Activated CD4-positive, alpha-beta T cell treated with anti-CD3 and anti-CD28 coated beads, Interleukin-2, amount 50 U/mL, for 48 hours (primary cell): ENCODE results near the gene CD8B.
"Not testable (repeated sequence)": the region's sequence is repeated elsewhere in the genome, so short reads cannot be mapped to it uniquely, and the experiment has no call there.

ENCODE experiments used
- DNase-seq, 2 experiments: peaks; one replicate each; pipeline ENCODE4 v3.0.0-alpha.2; 2020

The CD8B gene

DNA sequence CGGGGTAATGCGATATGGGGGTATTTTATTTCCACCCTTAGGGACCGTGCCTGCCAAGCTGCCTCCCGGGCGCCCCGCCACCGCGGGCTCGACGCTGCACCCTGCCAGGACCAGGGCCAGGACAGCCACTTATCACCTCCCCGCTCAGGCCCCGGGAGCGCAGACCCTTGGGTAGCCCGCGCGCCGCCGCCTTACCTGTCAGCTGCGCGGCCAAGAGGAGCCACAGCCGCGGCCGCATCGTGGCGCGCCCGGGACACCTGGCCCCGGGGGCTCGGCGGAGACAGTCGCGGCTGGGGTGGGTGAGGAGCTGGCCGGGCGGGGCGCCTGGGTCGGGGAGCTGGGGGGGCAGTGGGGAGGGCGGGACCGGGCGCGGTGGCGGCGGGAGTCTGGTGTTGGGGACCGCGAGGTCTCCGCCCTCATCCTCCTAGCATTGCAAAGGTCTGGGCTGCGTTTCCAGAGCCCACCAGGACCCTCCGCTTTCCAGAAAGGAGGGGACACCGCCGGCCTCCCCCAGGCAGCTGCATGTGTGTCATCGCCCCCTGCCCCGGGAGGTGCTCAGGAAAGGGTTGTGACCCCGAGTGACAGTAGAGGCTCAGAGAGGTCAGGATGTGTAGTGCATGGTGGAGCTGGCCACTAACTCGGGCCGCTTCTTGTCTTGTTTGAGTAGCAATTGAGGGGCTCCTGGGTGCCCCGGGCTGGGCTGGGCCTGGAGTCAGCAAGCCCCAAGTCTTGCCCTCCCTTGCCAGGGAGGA, at the start of gene CD8B:
TSS of gene CD8B (minus strand) at position 259 of the 752 bp plus-strand sequence. CDS start at position 238, 21 bp downstream.
- not testable (repeated sequence) for DNase-seq

DNA sequence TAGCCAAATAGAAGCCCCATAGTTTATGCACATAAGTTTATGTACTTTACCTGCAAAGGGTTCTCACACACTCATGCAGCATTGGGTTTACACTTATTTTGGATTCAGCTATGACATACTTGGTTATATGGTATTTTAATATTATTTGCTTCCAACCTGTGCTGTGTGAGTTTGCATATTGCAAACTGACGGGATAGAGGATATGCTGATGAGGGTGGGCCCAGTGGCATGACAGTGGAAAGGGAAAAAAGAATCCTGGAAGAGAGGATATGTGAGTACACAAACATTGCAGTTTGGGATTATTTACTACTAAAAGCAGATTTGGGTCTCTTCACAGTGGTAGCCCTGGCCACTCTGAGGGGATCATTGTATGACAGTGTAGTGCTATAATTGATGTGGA, 44.2 kb upstream of the CD8B start:
- not testable (repeated sequence) for DNase-seq

DNA sequence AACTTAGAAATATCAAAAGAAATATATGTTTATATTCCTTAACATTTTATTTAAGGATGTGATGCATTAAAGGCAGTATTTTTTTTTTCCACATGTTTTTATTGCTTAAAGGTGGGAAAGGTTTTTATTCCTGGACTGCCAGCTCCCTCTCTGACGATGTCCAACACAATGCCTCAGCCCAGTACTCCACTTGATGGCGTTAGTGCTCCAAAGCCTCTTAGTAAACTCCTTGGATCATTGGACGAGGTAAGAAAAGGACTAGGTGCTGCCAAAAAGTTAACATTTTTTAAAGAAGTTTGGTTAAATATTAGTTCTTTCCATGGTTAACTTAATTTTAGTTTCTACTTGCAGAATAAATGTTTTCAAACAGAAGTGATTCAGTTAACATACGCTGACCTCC, 39.0 kb upstream of the CD8B start:
- DNase-seq, result peak in 1 of 2 experiments; percentile 10

DNA sequence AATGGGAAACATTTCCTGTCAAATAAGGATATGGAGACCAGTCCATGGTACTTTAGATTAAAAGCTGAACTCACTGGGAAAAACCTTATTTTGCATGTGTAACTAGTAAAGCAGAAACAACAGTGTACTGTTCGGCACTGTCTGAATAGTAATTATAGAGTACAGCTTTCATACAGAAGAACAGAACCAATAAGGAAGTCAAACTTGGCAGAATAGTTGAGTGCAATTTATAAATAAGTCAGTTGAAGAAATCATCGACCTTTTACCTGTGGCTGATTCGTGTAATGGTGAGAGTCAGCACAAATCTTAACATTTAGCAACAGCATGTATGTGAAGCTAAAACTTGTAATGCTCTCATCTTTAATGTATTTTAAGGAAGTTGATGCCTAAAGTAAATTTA, 24.3 kb upstream of the CD8B start:
- DNase-seq, result not testable (repeated sequence)

DNA sequence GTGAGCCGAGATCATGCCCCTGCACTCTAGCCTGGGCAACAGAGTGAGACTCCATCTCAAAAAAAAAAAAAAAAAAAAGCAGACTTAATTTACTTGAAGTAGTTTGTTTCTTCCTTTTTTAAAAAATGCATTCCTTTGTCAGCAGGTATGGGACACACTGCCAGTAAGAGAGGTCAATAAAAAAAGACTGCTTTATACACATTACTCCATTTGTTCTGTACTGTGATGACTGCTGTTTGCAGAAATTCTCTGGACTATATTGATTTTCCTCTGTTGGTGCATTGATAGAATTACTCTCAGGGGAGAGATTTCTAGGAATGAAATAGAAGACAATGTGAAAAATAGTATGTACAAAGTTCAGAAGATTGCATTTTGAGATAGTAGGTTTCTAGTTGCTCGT, 21.2 kb upstream of the CD8B start:
- DNase-seq, result not testable (repeated sequence)

DNA sequence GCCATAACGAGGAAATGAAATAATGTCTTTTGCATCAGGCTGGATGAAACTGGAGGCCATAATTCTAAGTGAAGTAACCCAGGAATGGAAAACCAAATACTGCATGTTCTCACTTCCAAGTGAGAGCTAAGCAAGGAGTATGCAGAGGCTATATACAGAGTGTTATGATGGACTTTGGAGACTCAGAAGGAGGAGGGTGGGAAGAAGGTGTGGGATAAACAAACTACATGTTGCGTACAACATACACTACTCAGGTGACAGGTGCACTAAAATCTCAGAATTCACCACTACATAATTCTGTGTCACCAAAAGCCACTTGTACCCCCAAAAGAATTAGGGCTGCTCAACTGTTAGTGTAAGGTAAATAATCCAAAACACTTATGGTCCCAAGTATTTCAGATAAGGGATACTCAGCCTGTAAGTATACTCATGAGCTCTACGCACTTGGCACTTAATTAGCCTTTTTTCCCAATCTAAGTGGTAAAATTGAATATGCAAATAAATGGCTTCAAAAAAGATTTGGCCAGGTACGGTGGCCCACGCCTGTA, 20.5 kb upstream of the CD8B start:
- DNase-seq, result not testable (repeated sequence)

DNA sequence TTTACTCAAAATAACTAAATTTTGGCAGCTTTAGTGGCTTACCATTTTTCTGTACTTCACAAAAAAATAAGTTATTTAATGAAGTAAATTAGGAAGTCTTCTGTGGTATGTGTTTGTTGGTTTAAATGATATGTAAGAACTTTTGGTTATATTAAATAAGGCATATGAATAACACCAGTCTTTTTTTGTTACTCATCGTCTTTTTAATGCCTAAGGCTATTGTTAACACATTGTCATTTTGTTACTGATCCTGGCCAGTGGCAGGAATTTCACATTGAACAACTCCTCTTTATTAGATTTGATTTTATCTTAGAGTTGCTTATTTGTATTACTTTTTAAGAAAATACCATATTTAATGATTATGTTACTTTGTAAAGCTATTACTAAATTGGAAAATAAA, 17.3 kb upstream of the CD8B start:
- DNase-seq, result not testable (repeated sequence)

DNA sequence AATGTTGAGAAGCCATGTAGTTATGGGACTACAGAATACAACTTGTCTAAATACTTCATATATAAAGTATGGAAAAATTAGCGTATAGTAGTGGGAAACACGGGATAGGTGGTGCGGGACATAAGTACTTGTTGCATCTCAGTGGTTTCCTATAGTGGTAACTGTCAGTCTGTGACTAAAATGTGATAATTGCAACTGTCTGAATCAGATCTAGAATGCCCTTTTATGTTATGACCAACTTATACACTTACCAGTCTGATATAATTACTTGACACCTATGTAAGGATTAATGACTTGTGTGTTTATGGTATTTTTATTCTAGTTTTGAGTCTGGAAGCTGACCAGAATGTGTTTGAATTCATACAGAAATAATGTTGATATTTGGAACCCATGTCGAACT, 9.3 kb upstream of the CD8B start:
- DNase-seq, result not testable (repeated sequence)

DNA sequence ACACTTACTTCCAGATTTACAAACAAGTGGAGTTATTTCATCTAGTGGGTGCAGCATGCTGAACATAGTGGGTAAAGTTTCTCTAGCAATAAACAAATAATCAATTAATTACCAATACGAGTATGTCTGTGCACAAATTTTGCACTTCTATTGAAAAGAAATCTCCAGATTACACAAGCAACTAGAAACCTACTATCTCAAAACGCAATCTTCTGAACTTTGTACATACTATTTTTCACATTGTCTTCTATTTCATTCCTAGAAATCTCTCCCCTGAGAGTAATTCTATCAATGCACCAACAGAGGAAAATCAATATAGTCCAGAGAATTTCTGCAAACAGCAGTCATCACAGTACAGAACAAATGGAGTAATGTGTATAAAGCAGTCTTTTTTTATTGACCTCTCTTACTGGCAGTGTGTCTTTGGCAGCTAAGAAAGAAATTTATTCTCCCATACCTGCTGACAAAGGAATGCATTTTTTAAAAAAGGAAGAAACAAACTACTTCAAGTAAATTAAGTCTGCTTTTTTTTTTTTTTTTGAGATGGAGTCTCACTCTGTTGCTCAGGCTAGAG, 7.3 kb upstream of the CD8B start:
- not testable (repeated sequence) for DNase-seq

DNA sequence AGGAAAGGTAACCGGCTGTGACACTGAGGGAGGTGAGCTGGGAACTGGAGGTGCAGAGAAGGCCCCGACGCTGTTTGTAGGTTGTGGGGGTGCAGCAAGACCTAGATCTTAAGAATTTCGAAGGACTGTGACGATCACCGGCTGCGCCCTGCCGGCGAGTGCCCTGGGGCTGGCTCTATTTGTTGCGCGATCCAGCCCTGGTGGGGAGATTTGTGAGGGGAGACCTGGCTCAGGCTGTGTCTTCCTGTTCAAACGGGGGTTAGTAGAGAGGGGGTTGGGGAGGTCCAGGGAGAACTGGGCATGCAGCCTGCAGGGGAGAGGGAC, 656 bp upstream of the CD8B start:
- not testable (repeated sequence) for DNase-seq

DNA sequence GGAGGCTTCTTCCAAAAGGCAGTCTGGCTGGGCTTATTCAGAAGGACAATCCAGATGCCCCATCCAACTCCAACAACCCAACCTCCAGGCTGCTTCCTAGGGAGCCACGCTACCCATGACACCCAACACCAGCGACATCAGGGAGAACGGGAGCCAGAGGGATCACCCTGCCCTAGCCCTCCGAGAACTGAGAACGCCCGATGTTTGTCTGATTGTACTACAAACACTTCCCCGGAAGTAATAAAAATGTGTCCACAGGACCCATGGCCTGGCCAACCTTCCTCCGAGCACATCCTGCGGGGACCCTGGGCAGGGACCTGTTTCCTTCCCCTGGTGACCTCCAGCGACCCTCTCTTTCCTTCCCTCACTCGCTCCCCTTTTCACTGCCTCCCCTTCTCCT, 511 bp downstream of the CD8B start:
- not testable (repeated sequence) for DNase-seq

DNA sequence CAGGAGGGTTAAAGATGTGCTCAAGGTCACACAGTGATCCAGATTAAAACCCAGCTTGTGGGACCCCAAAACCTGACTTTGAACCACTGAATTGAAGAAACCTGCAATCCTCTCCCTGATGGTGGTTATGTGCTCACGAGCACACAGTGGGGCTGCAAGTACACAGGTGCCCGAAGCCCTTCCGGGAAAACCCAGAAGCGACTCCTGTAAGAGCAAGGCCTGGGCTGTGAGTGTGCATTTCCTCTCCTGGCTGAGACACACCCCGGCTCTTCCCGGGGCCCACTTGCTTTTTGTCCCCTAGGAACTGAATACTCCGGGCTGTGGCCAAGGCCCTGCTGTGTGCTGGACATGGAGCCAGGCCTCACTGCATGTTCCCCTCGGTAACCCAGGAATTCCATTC, 1.1 kb downstream of the CD8B start:
- not testable (repeated sequence) for DNase-seq

DNA sequence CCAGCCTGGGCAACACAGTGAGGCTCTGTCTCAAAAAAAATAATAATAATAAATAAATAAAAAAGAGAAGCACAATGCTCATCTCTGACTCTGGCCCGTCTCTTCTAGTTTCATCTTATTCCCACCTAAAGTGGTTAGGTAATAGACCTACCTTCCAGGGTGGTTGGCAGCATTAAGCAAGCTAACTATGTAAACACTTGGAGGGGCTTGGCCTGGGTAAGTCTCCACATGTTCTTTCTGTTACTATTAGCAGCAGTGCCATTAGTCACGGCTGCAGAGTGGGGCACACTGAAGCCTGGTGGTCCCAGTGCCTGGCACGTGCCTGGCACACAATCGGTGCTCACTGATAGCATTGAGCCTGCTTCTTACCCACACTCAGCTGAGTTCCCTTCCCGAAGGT, 4.0 kb downstream of the CD8B start:
- DNase-seq, result not testable (repeated sequence)

DNA sequence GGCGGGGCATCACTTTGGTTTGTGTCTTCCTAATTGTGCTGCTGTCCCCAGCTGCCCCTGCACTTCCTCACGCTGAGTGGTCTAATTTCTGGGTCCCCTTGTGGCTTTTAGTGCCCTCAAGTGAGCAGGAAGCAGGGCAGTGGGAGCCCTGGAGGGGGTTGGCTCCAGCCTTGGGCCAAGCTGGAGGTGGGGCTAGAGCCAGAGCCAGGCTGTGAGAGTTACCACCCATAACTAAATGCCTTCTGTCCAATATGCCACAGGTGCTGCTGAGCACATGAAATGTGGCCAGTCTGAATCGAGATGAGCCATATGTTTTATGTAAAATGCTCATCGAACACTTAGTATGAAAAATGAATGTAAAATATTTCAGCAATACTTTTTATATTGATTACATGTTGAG, 5.2 kb downstream of the CD8B start:
- not testable (repeated sequence) for DNase-seq

DNA sequence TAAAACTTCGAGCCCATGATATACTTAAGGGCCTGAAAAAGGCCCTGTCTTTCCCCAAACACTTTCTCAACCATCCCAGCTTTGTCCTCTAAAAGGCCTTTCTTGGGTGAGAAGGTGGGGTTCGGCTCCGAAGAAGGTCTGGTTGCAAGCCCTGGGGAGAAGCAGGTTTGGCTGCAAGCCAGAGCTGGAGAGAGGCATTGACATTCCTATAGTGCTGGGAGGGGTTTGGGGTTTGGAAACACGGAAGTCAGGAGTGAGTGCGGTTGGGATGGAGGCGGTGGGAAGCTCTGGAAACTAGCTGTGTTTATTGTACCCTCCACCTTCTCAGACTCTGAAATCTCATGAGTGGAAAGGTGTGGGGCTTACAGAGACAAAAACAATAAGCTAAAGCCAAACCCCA, 5.7 kb downstream of the CD8B start:
- not testable (repeated sequence) for DNase-seq

DNA sequence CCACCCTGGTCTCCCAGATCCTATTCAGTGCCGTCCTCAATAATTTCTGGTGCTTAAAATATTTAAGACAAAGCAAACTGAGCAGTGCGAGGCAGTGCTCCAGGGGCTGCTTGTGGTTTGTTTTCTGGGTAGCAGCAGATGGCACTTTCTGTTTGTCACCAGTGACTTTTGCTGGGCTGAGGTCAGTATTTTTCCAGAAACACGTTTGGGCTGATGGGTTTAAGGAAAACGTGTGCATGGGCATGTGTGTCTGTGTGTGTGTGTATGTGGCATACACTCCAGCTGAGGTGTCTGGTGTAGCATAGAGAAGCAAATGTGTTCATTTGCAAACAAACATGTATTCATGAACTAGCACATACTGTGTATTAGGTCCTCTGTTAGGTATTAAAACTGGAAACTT, 10.1 kb downstream of the CD8B start:
- not testable (repeated sequence) for DNase-seq

DNA sequence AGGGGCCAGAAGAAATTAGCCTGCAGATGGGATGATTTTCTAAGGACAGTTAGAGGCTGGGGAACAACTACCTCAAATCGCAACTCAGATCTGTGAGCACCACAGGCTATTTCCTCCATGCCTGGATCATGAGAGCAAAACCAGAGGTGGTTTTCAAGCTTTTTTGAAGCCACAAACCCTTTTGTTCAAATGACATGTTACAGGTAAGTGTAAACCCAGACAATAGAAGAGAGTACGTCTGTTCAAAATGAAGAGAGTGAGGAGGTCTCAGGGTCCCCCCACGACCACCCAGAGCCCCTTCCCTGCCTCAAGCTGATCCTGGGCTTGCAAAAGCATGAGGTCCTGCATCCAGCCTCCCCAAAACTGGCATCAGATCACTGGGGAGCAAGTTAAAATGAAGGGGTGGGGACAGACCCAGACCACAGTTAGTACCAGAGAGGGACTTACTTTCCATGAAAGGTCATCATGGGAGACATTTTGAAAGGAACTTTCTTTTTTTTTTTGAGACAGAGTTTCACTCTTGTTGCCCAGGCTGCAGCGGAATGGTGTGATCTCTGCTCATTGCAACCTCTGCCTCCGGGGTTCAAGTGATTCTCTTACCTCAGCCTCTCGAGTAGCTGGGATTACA, 19.0 kb downstream of the CD8B start:
- DNase-seq, result not testable (repeated sequence)

DNA sequence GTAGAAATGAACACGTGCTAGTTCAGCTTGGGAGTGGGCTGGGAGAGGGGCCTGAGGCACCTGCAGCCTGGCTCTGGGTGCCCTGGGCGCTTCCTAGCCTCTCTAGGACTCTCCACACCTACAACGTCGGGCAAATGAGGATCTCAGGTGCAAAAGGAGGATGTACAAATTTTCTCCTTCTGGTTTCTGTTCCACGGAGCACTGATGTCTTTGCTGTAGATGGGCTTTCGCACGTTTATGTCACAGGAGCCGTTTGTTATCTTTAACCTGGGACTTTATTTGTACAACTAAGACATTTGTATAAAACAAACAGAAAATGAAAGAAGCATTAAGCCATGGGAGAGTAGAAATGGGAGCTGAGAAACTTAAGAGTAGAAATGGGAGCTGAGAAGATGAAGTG, 20.4 kb downstream of the CD8B start:
- DNase-seq, result not testable (repeated sequence)

DNA sequence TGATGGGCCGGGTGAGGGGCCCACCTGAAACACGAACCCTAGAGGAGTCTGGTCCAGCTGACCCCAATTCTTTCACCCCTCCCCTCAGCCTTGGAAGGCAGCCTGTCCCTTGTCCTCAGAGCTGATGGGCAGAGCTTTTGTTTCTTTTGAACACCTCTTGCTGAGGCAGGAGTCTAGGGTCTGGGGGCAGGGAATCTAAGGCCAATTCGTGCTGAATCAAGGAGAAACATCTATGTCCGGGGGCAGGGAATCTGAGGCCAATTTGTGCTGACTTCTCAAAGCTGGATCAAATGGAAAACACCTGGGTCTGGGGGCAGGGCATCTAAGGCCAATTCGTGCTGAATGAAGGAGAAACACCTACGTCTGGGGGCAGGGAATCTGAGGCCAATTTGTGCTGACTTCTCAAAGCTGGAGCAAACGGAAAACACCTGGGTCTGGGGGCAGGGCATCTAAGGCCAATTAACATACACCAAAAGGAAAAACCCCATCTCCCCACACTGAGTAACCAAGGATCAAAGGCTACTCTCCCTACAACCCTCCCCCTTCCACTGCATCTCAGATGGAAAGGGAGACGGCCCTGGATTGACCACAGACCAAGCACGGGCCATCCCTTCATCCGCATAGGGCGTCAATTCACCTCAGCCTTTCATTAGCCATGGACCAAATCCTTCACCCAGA, 21.7 kb downstream of the CD8B start:
- not testable (repeated sequence) for DNase-seq

DNA sequence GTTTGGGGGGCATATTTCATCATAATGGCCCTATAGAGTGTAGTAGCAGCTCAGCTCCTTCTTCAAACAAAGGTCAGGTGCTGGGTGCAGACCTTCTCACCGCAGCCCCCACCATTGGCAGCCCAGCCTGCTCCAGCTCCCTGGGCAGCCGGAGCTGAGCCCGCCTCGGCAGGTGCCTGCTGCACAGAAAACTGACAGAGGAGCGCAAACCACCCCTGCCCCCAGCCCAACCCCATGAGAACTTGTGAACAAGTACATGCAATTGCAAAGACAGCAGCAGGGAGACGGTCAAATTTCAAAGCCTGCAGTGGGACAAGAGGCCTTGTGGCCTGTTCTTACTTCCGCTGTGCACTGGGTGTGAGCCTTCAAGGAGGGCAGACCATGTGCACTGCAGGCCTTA, 22.2 kb downstream of the CD8B start:
- DNase-seq, result not testable (repeated sequence)

DNA sequence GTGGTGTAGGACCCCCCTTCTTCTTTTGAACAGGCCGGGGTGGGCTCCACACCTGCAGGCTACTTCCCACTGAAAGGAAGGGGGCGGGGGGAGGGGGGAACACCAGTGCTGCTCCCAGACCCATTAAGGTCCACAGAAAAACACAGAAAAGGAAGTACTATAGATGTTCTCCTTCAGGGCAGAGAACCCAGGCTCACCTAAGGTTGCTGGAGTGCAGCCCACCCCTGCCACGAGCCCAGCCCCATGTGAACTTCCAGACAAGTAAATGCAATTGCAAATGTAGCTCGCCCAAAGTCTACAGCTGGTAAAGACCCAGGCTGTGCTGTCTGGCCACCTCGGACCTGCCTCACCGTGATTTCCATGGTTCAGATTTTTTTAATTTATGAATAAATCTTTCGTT, 24.0 kb downstream of the CD8B start:
- DNase-seq, result not testable (repeated sequence)

DNA sequence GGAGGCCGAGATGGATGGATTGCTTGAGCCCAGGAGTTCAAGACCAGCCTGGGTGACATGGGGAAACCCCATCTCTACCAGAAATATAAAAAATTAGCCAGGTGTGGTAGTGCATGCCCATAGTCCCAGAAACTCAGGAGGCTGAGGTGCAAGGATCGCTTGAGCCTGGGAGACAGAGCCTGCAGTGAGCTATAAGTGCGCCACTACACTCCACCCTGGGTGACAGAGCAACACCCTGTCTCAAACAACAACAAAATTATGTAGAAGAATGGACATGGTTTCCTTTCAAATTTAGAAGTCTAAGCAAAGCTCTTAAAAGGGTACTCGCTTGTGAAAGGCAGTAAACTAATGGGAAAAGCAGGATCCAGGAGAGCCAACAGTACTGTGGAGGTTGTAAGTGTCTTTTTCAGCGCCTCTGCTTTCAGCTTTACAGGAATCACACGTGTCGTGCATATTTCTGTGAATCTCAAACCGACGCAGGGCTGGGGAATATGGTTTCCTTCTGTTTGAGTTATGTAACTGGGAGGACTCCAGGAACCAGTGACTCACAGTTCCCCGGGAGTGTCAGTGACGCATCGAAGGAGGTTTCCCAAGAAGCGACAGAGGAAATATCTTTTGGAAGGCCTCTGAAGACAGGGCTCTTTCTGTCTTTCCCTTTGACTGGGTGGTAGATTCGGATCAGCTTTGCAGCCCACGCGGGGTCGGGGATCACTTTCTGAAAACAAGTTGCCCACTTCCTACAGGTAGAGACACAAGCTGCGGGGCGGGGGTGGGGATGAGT, 24.6 kb downstream of the CD8B start:
- DNase-seq, result peak; percentile 60 to 73

DNA sequence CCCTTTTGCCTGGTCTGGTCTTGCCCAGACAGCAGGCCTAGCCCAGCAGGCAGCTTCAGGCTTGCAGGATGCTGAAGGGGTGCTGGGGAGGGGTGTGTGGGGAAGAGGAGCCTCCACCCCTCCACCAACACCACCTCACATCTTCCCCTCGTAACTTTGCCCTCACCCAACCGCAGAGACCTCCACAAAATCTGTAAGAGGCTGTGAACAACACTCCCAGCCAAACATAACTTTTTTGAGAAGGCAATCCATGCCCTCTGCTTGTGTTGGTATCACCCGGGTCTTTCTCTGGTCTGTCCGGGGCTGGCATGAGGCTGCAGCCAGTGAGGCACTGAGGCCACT, 26.2 kb downstream of the CD8B start:
- DNase-seq, result not testable (repeated sequence)
